HL-60 (cell line): Measurements from ENCODE around the gene RHOJ.

ENCODE experiments used
- GABPA ChIP-seq: IDR thresholded peaks from 2 replicates; pipeline ENCODE4 v1.6.1; 2012; ENCODE audit warnings: low read depth
- POLR2AphosphoS5 ChIP-seq: IDR thresholded peaks from 2 replicates; pipeline ENCODE4 v1.6.1; 2012; ENCODE audit warnings: low read depth
- SPI1 ChIP-seq: IDR thresholded peaks from 2 replicates; pipeline ENCODE4 v1.6.1; 2012; ENCODE audit warnings: low read depth, mild to moderate bottlenecking, borderline replicate concordance
- TF ChIP-seq, protein P1 (sequence below): IDR thresholded peaks from one replicate; pipeline ENCODE4 v1.5.1; 2011; ENCODE audit warnings: low read length, control low read depth, inconsistent platforms; ENCODE audit not compliant: insufficient read depth
- TF ChIP-seq, protein P2 (sequence below): IDR thresholded peaks from 2 replicates; pipeline ENCODE4 v1.6.1; 2012; ENCODE audit warnings: low read depth; ENCODE audit not compliant: insufficient replicate concordance

DNA sequence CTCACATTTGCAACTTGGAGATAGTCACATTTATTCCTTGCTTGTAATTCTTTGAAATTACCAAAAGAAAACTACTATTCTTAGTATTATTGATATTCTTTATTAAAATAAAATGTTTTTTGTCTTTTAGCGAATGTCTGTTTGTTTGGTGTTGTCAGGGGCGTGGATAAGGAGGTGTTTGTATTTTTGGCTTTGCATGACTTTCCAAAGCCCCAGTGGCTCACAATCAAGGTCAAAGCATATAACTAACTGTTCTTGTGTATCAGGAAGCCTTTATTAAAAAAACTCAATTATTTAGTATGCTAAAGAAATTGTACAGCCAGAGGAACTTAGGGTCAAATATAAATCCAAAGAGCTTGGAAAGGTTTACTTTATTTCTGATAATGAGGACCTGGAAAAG is 96.6 kb downstream of the RHOJ start:
- TF ChIP-seq, protein P1, sequence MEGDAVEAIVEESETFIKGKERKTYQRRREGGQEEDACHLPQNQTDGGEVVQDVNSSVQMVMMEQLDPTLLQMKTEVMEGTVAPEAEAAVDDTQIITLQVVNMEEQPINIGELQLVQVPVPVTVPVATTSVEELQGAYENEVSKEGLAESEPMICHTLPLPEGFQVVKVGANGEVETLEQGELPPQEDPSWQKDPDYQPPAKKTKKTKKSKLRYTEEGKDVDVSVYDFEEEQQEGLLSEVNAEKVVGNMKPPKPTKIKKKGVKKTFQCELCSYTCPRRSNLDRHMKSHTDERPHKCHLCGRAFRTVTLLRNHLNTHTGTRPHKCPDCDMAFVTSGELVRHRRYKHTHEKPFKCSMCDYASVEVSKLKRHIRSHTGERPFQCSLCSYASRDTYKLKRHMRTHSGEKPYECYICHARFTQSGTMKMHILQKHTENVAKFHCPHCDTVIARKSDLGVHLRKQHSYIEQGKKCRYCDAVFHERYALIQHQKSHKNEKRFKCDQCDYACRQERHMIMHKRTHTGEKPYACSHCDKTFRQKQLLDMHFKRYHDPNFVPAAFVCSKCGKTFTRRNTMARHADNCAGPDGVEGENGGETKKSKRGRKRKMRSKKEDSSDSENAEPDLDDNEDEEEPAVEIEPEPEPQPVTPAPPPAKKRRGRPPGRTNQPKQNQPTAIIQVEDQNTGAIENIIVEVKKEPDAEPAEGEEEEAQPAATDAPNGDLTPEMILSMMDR: no peak
- TF ChIP-seq, protein P2, sequence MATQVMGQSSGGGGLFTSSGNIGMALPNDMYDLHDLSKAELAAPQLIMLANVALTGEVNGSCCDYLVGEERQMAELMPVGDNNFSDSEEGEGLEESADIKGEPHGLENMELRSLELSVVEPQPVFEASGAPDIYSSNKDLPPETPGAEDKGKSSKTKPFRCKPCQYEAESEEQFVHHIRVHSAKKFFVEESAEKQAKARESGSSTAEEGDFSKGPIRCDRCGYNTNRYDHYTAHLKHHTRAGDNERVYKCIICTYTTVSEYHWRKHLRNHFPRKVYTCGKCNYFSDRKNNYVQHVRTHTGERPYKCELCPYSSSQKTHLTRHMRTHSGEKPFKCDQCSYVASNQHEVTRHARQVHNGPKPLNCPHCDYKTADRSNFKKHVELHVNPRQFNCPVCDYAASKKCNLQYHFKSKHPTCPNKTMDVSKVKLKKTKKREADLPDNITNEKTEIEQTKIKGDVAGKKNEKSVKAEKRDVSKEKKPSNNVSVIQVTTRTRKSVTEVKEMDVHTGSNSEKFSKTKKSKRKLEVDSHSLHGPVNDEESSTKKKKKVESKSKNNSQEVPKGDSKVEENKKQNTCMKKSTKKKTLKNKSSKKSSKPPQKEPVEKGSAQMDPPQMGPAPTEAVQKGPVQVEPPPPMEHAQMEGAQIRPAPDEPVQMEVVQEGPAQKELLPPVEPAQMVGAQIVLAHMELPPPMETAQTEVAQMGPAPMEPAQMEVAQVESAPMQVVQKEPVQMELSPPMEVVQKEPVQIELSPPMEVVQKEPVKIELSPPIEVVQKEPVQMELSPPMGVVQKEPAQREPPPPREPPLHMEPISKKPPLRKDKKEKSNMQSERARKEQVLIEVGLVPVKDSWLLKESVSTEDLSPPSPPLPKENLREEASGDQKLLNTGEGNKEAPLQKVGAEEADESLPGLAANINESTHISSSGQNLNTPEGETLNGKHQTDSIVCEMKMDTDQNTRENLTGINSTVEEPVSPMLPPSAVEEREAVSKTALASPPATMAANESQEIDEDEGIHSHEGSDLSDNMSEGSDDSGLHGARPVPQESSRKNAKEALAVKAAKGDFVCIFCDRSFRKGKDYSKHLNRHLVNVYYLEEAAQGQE: no peak
- no peak for TF ChIP-seq POLR2AphosphoS5
- TF ChIP-seq GABPA: no peak
- TF ChIP-seq SPI1: no peak
